ENCODE results near the gene MMRN1.

Gene MMRN1

DNA sequence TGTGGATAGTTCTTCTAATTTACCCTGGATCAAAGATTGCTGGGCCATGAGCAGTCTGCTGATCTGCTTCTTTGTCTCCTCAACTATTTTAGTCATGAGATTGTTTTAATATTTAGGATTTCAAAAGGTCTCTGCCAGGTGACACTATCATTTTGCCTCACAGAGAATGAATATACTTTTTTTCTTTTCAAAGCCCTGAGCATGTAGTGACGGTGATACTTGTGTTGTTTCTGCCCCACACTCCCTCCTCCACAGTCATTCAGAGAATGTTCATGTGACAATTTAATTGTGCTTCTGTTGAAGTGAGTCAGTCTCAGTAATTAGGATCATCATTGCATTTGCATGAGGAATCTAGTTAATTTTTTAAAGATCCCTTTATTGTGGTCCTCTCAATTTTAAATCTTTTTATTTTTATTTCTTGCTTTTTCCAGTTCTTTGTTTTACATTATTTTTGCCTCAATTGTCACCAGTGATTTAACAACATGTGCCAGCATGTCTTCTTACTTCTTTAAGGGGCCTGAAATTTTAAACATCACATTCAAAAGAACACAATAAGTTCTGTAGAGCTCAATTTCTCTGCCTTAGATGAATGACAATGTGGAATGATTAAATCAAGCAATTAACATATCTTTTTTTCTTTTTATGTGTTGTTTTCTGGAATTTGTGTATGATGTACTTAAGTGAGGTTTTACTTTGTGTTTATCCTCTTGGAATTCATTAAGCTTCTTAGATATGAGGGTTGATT lies 12.3 kb downstream of the MMRN1 start:
- no peaks in the 10 kb centered on the region for H3K79me1 ChIP-seq (ENCODE audit: low read length)
- no peak overlapping the region for H3K4ac ChIP-seq (ENCODE audit: low read depth, low read length)
- no peak overlapping the region for H3K18ac ChIP-seq (ENCODE audit: low read length)
- H4K12ac ChIP-seq (ENCODE audit: low read depth, low read length) = no peak overlapping the region
- H3K23ac ChIP-seq (ENCODE audit: low read length) = no peak overlapping the region
- H2BK12ac ChIP-seq (ENCODE audit: low read length) = no peak overlapping the region
- H3K79me2 ChIP-seq (ENCODE audit: control insufficient read depth, insufficient read depth, low read length, poor library complexity) = no peaks in the 10 kb centered on the region
- no CpG with 5 or more reads among the region's 1 CpG for WGBS (ENCODE audit: extremely low coverage, insufficient coverage, insufficient read length)
- H3K27ac ChIP-seq (ENCODE audit: low read depth, low read length) = no peak overlapping the region
- H3K36me3 ChIP-seq (ENCODE audit: control insufficient read depth in 1 of 2, insufficient read depth in 2 of 2, low read length in 2 of 2) = no peaks in the 10 kb centered on the region
- H3K4me2 ChIP-seq (ENCODE audit: low read length) = no peak overlapping the region
- no peak overlapping the region for H2AFZ ChIP-seq (ENCODE audit: insufficient read depth, low read length, poor library complexity)
- DNase-seq = peak in 1 of 2 donors; percentile 35
- no peaks in the 10 kb centered on the region for H3K27me3 ChIP-seq (ENCODE audit: insufficient read depth, low read length)
- H3K9ac ChIP-seq (ENCODE audit: low read length) = no peak overlapping the region
- no peaks in the 10 kb centered on the region for H3K4me1 ChIP-seq (ENCODE audit: control insufficient read depth in 1 of 2, insufficient read depth in 2 of 2, low read length in 2 of 2)
- H2BK120ac ChIP-seq (ENCODE audit: insufficient read depth, low read length, poor library complexity) = no peak overlapping the region
- no peaks in the 10 kb centered on the region for H3K9me3 ChIP-seq (ENCODE audit: insufficient read depth, low read depth, low read length)
- no peak overlapping the region for H4K8ac ChIP-seq (ENCODE audit: low read depth, low read length)
- H3K4me3 ChIP-seq (ENCODE audit: low read depth, low read length) = no peak overlapping the region
- no peak overlapping the region for H2AK5ac ChIP-seq (ENCODE audit: low read length)
- no peak overlapping the region for H2BK5ac ChIP-seq (ENCODE audit: low read depth, low read length, poor library complexity)
- H3K14ac ChIP-seq (ENCODE audit: low read length) = no peak overlapping the region
- no peak overlapping the region for H4K91ac ChIP-seq (ENCODE audit: low read depth, low read length)

DNA sequence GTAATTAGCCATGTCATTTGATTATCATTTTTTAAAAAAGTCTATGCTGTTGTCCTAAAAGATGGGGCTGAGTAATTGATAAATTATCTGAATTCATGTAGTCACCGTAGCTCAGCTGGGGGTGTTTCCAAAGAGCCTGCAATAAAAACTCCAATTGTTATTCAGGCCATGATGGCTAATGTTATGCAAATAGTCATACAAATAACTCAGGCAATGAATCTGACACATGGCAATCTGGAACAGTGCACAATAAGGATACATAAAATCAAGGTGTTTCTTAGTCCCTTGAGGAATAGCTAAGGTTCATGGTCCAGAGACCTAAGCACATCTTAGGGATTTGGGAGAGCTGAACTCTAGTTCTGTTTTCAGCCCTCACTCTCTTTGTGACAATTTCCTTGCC lies 15.2 kb downstream of the MMRN1 start:
- Histone ChIP-seq H2BK120ac (ENCODE audit: insufficient read depth, low read length, poor library complexity) (no peak overlapping the region), H3K9me3 (ENCODE audit: insufficient read depth, low read depth, low read length) (no peaks in the 10 kb centered on the region), H2AFZ (ENCODE audit: insufficient read depth, low read length, poor library complexity) (no peak overlapping the region), H3K4me2 (ENCODE audit: low read length) (no peak overlapping the region), H3K23ac (ENCODE audit: low read length) (no peak overlapping the region), H2BK12ac (ENCODE audit: low read length) (no peak overlapping the region), H4K91ac (ENCODE audit: low read depth, low read length) (no peak overlapping the region), H3K14ac (ENCODE audit: low read length) (no peak overlapping the region), H3K18ac (ENCODE audit: low read length) (no peak overlapping the region), H4K12ac (ENCODE audit: low read depth, low read length) (no peak overlapping the region), H4K8ac (ENCODE audit: low read depth, low read length) (no peak overlapping the region), H2BK5ac (ENCODE audit: low read depth, low read length, poor library complexity) (no peak overlapping the region), H3K9ac (ENCODE audit: low read length) (no peak overlapping the region), H3K4me1 (ENCODE audit: control insufficient read depth in 1 of 2, insufficient read depth in 2 of 2, low read length in 2 of 2) (no peaks in the 10 kb centered on the region), H3K27ac (ENCODE audit: low read depth, low read length) (no peak overlapping the region), H3K79me2 (ENCODE audit: control insufficient read depth, insufficient read depth, low read length, poor library complexity) (no peaks in the 10 kb centered on the region), H3K4ac (ENCODE audit: low read depth, low read length) (no peak overlapping the region), H2AK5ac (ENCODE audit: low read length) (no peak overlapping the region), H3K4me3 (ENCODE audit: low read depth, low read length) (no peak overlapping the region), H3K79me1 (ENCODE audit: low read length) (no peaks in the 10 kb centered on the region), H3K27me3 (ENCODE audit: insufficient read depth, low read length) (no peaks in the 10 kb centered on the region), H3K36me3 (ENCODE audit: control insufficient read depth in 1 of 2, insufficient read depth in 2 of 2, low read length in 2 of 2) (no peaks in the 10 kb centered on the region)
- no CpG with 5 or more reads among the region's 1 CpG for WGBS (ENCODE audit: extremely low coverage, insufficient coverage, insufficient read length)
- DNase-seq = no peak

DNA sequence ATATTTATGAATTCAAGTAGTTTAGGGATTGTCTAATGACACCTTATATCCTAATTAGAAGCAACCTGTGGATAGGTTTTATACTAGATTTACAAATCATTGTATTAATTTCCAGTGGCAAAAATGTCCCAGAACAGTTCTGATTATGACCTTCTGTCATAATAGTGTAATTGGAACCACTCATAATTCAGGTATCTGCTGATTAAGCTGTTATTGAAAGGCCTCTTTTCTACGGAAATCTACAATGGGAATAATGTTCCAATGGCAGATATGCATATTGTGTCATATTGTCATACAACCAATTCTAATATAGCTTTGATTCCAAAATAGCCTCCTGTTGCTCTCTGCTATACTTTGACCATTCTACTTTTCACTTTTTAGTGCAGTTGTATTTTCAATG lies 19.0 kb downstream of the MMRN1 start:
- no peaks in the 10 kb centered on the region for H3K27me3 ChIP-seq (ENCODE audit: insufficient read depth, low read length)
- WGBS (ENCODE audit: extremely low coverage, insufficient coverage, insufficient read length) = no CpG with 5 or more reads among the region's 1 CpG
- H4K12ac ChIP-seq (ENCODE audit: low read depth, low read length) = no peak overlapping the region
- no peak overlapping the region for H3K9ac ChIP-seq (ENCODE audit: low read length)
- H2AFZ ChIP-seq (ENCODE audit: insufficient read depth, low read length, poor library complexity) = no peak overlapping the region
- H3K79me1 ChIP-seq (ENCODE audit: low read length) = no peaks in the 10 kb centered on the region
- no peak overlapping the region for H4K8ac ChIP-seq (ENCODE audit: low read depth, low read length)
- no peak overlapping the region for H3K4me2 ChIP-seq (ENCODE audit: low read length)
- no peaks in the 10 kb centered on the region for H3K79me2 ChIP-seq (ENCODE audit: control insufficient read depth, insufficient read depth, low read length, poor library complexity)
- H3K23ac ChIP-seq (ENCODE audit: low read length) = no peak overlapping the region
- no peak for DNase-seq
- no peaks in the 10 kb centered on the region for H3K4me1 ChIP-seq (ENCODE audit: control insufficient read depth in 1 of 2, insufficient read depth in 2 of 2, low read length in 2 of 2)
- H3K4me3 ChIP-seq (ENCODE audit: low read depth, low read length) = no peak overlapping the region
- no peaks in the 10 kb centered on the region for H3K36me3 ChIP-seq (ENCODE audit: control insufficient read depth in 1 of 2, insufficient read depth in 2 of 2, low read length in 2 of 2)
- no peak overlapping the region for H3K4ac ChIP-seq (ENCODE audit: low read depth, low read length)
- H2BK5ac ChIP-seq (ENCODE audit: low read depth, low read length, poor library complexity) = no peak overlapping the region
- no peak overlapping the region for H2AK5ac ChIP-seq (ENCODE audit: low read length)
- no peak overlapping the region for H3K14ac ChIP-seq (ENCODE audit: low read length)
- H2BK120ac ChIP-seq (ENCODE audit: insufficient read depth, low read length, poor library complexity) = no peak overlapping the region
- H2BK12ac ChIP-seq (ENCODE audit: low read length) = no peak overlapping the region
- no peaks in the 10 kb centered on the region for H3K9me3 ChIP-seq (ENCODE audit: insufficient read depth, low read depth, low read length)
- no peak overlapping the region for H3K27ac ChIP-seq (ENCODE audit: low read depth, low read length)
- H4K91ac ChIP-seq (ENCODE audit: low read depth, low read length) = no peak overlapping the region
- H3K18ac ChIP-seq (ENCODE audit: low read length) = no peak overlapping the region

DNA sequence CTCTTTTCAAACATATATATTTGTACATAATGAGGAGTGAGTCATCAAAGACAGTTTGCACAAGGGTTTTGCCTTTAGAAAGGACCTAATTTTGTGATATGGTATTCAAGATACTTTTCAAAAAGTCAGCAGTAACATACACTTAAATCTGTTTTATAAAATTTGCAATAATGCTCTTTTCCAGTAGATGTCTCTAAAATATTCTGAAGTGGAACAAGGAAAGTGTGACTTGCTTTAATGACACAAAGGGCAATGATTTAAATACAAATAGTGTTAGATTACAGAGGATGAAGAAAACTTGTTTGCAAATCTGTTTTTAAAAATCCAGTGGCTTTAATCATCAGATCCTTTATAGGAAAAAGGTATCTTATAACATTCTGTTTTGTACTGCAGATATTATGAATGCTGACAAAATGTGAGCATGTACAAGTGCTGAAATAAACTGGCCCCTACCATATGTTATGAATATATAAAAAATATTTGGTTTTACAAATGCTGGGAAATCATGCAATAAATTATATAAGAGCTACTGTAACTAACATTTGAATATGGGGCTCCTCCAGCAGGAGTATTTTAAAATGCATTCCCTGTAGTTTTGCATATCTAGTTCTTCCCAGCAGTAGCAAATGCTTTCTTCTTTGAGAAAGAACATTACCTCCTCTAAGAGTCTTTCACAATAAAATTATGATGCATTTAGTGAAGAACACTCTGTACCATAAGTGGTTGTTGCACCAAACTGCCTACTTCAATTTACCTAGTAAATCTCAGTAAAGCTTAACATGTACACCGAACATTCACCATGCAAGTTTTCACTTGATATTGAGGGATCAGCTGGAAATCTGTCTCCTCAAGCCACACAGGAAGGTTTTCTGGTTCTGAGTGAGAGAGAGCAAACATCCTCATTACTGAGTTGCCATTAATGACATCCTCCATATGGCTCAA lies 20.2 kb downstream of the MMRN1 start:
- Histone ChIP-seq H3K23ac (ENCODE audit: low read length) (no peak overlapping the region), H3K36me3 (ENCODE audit: control insufficient read depth in 1 of 2, insufficient read depth in 2 of 2, low read length in 2 of 2) (no peaks in the 10 kb centered on the region), H3K9me3 (ENCODE audit: insufficient read depth, low read depth, low read length) (no peaks in the 10 kb centered on the region), H3K9ac (ENCODE audit: low read length) (no peak overlapping the region), H3K4me2 (ENCODE audit: low read length) (no peak overlapping the region), H2AK5ac (ENCODE audit: low read length) (no peak overlapping the region), H3K4me1 (ENCODE audit: control insufficient read depth in 1 of 2, insufficient read depth in 2 of 2, low read length in 2 of 2) (no peaks in the 10 kb centered on the region), H4K91ac (ENCODE audit: low read depth, low read length) (no peak overlapping the region), H3K4me3 (ENCODE audit: low read depth, low read length) (no peak overlapping the region), H2AFZ (ENCODE audit: insufficient read depth, low read length, poor library complexity) (no peak overlapping the region), H3K4ac (ENCODE audit: low read depth, low read length) (no peak overlapping the region), H2BK12ac (ENCODE audit: low read length) (no peak overlapping the region), H3K14ac (ENCODE audit: low read length) (no peak overlapping the region), H3K79me1 (ENCODE audit: low read length) (no peaks in the 10 kb centered on the region), H2BK120ac (ENCODE audit: insufficient read depth, low read length, poor library complexity) (no peak overlapping the region), H3K27me3 (ENCODE audit: insufficient read depth, low read length) (no peaks in the 10 kb centered on the region), H2BK5ac (ENCODE audit: low read depth, low read length, poor library complexity) (no peak overlapping the region), H3K18ac (ENCODE audit: low read length) (no peak overlapping the region), H4K12ac (ENCODE audit: low read depth, low read length) (no peak overlapping the region), H3K79me2 (ENCODE audit: control insufficient read depth, insufficient read depth, low read length, poor library complexity) (no peaks in the 10 kb centered on the region), H4K8ac (ENCODE audit: low read depth, low read length) (no peak overlapping the region), H3K27ac (ENCODE audit: low read depth, low read length) (no peak overlapping the region)
- WGBS (ENCODE audit: extremely low coverage, insufficient coverage, insufficient read length) = no CpG with 5 or more reads among the region's 1 CpG
- DNase-seq = no peak
